Measurements from ENCODE around the gene GDI2. TPM values are rescaled to one million over a fixed set of nuclear protein-coding genes. Genes with fewer than 3 reads are reported as not detected.

Gene GDI2
- total RNA-seq, 1 donor from 2014 or later = 174 TPM

DNA sequence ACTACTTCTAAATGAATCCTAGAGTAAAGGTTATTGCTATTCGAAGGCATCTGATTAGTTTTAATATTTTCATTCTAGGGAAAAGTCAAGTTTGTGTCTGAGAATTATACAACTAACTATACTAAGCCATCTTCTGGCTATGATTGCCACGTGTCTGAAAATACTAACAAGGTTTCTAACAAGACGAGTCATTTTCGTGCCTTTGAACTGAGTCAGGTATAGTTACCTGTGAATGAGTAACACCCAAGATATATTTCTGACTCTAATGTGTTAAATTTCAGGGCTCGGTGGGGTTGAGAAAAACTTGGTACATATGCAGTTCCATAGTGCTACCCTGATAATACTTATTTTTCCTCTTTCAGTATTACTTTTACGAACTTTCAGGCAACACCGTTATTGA is 93.1 kb downstream of the GDI2 start:
- H3K36me3 ChIP-seq = peaks cover 25% of the 10 kb centered on the region
- H3K4me1 ChIP-seq = no peaks in the 10 kb centered on the region
- no peaks in the 10 kb centered on the region for H3K27me3 ChIP-seq
- ATAC-seq = no peak
- no peaks in the 10 kb centered on the region for H3K9me3 ChIP-seq
- TF ChIP-seq, protein P1, sequence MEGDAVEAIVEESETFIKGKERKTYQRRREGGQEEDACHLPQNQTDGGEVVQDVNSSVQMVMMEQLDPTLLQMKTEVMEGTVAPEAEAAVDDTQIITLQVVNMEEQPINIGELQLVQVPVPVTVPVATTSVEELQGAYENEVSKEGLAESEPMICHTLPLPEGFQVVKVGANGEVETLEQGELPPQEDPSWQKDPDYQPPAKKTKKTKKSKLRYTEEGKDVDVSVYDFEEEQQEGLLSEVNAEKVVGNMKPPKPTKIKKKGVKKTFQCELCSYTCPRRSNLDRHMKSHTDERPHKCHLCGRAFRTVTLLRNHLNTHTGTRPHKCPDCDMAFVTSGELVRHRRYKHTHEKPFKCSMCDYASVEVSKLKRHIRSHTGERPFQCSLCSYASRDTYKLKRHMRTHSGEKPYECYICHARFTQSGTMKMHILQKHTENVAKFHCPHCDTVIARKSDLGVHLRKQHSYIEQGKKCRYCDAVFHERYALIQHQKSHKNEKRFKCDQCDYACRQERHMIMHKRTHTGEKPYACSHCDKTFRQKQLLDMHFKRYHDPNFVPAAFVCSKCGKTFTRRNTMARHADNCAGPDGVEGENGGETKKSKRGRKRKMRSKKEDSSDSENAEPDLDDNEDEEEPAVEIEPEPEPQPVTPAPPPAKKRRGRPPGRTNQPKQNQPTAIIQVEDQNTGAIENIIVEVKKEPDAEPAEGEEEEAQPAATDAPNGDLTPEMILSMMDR (IDR thresholded peaks at IDR 0.05) = no peak
- H3K27ac ChIP-seq = no peak overlapping the region
- intact Hi-C loops (cut with DNase I) = no loop called here
- DNase-seq = no peak
- H3K4me3 ChIP-seq = no peak overlapping the region

DNA sequence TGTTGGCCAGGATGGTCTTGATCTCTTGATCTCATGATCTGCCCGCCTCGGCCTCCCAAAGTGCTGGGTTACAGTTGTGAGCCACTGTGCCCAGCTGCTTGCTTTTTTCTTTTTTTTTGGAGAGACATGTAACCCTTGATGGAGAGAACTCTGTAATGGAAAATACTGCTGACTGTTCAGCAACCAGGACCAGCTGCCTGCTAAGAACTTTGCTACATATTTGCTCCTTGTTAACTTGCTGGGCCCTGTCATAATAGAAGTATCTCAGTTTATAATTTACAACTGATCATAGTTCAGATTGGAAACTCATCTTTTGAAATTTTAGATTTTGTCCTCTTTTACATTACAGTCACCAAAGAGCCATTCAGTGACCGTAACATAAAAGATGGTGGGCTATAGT is 93.7 kb downstream of the GDI2 start:
- Histone ChIP-seq H3K4me3 (no peak overlapping the region), H3K4me1 (no peaks in the 10 kb centered on the region), H3K27ac (no peak overlapping the region), H3K27me3 (no peaks in the 10 kb centered on the region), H3K36me3 (peaks cover 21% of the 10 kb centered on the region), H3K9me3 (no peaks in the 10 kb centered on the region)
- intact Hi-C loops (cut with DNase I) = no loop called here
- no peak for ATAC-seq
- no peak for DNase-seq
- TF ChIP-seq, protein P1 (IDR thresholded peaks at IDR 0.05) = no peak

Other genes starting within 250 kb of the GDI2 start
- 23.0 TPM for gene ASB13, start 146.8 kb downstream of the GDI2 start, total RNA-seq
- 63.7 TPM for gene TASOR2, start 128.6 kb downstream of the GDI2 start, total RNA-seq
- 4.6 TPM for gene ANKRD16, start 76.5 kb upstream of the GDI2 start, total RNA-seq
- gene FBH1, start 76.8 kb upstream of the GDI2 start, total RNA-seq = 73.3 TPM
- gene IL15RA, start 164.1 kb upstream of the GDI2 start, total RNA-seq = 36.7 TPM
- 4.3 TPM for gene IL2RA, start 248.9 kb upstream of the GDI2 start, total RNA-seq

All from upper lobe of right lung (tissue), 1 donor.